Neural progenitor cell (in vitro differentiated cells): ENCODE measurements around the gene TRIM26.

Experiments used
- EZH2 ChIP-seq: fragments of 200-600 bp; sonication (generic); IDR thresholded peaks from 2 replicates; pipeline ENCODE4 v1.6.1; 2017; ENCODE audit warnings: antibody characterized with exemption, mild to moderate bottlenecking, moderate library complexity
- TF ChIP-seq, protein P1 (sequence below): fragments of 200-600 bp; sonication (generic); IDR thresholded peaks from 2 replicates; pipeline ENCODE4 v1.5.1; 2017; ENCODE audit warnings: antibody characterized with exemption, mild to moderate bottlenecking

DNA sequence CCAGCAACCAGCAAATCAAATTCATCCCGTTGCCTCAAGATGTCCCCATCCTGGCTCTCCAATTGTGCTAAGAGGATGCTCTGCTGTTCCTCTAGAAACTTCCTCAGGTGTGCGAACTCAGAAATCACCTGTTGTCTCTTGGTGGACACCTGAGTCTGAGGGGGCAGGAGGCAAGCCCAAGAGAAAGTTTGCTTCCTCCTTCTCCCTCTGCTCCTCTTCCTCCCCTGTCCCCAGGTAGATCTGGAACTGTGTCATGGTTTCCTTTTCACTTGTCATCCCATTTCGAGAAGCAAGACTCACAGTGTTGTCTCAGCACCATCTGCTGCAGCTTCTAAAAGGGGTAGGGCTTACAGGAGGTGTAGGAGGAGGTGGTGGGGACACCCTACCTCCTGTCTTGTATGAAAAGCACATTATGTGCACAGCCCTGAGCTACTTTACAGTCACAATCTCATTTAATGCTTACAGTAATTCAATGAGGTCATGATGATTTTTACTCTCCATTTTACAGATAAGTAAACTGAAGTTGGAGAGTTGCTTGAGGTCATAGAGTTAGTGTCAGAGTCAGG is 54.6 kb downstream of the TRIM26 start:
- TF ChIP-seq, protein P1, sequence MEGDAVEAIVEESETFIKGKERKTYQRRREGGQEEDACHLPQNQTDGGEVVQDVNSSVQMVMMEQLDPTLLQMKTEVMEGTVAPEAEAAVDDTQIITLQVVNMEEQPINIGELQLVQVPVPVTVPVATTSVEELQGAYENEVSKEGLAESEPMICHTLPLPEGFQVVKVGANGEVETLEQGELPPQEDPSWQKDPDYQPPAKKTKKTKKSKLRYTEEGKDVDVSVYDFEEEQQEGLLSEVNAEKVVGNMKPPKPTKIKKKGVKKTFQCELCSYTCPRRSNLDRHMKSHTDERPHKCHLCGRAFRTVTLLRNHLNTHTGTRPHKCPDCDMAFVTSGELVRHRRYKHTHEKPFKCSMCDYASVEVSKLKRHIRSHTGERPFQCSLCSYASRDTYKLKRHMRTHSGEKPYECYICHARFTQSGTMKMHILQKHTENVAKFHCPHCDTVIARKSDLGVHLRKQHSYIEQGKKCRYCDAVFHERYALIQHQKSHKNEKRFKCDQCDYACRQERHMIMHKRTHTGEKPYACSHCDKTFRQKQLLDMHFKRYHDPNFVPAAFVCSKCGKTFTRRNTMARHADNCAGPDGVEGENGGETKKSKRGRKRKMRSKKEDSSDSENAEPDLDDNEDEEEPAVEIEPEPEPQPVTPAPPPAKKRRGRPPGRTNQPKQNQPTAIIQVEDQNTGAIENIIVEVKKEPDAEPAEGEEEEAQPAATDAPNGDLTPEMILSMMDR: no peak
- TF ChIP-seq EZH2: no peak
